Activated naive CD4-positive, alpha-beta T cell treated with anti-CD3 and anti-CD28 coated beads, Interleukin-2, amount 50 U/mL, for 72 hours (primary cell): ENCODE results near the gene GAGE12H. TPM values are rescaled to one million over a fixed set of nuclear protein-coding genes. Genes with fewer than 3 reads are reported as not detected.
"Not testable (repeated sequence)": the region's sequence is repeated elsewhere in the genome, so short reads cannot be mapped to it uniquely, and the experiment has no call there.

Source experiments
- ATAC-seq, 2 donors: fragments of 150-1000 bp; cut with Tn5 transposase; 2 replicates each; pipeline ENCODE4 v1.10.0; 2021; ENCODE audit warnings: mild to moderate bottlenecking in 2 of 2, moderate library complexity in 2 of 2
- DNase-seq, 2 donors: peaks; one replicate each; pipeline ENCODE4 v3.0.0; 2021 to 2022; ENCODE audit warnings: low spot score in 2 of 2
- H3K27ac Mint-ChIP-seq, 2 donors: one replicate each; pipeline ENCODE4 v1.8.0; 2022; ENCODE audit warnings: mild to moderate bottlenecking in 2 of 2, mixed read lengths in 2 of 2
- H3K36me3 Mint-ChIP-seq, 2 donors: one replicate each; pipeline ENCODE4 v1.8.0; 2022; ENCODE audit warnings: mixed read lengths in 2 of 2
- H3K9me3 Mint-ChIP-seq, 2 donors: one replicate each; pipeline ENCODE4 v1.8.0; 2022; ENCODE audit warnings: mixed read lengths in 2 of 2
- total RNA-seq, 2 donors: library from RNA; stranded (reverse); gene quantifications; one replicate each; pipeline ENCODE4 v1.2.3, GENCODE V29; 2022

GAGE12H gene
- not detected for total RNA-seq

DNA sequence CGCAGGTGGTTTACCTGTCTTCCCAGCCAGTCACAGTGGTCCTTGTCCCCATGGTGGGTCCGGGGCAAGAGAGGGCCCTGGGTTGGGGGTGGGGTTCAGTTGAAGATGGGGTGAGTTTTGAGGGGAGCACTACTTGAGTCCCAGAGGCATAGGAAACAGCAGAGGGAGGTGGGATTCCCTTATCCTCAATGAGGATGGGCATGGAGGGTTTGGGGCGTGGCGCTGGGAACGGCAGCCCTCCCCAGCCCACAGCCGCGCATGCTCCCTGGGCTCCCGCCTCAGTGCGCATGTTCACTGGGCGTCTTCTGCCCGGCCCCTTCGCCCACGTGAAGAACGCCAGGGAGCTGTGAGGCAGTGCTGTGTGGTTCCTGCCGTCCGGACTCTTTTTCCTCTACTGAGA is at the start of gene GAGE12H:
GAGE12H (plus strand) TSS at position 301 of the 400 bp plus-strand sequence. CDS start 1,155 bp downstream, outside the sequence.
- H3K27ac Mint-ChIP-seq, H3K36me3 Mint-ChIP-seq, ATAC-seq, DNase-seq, H3K9me3 Mint-ChIP-seq: not testable (repeated sequence)

DNA sequence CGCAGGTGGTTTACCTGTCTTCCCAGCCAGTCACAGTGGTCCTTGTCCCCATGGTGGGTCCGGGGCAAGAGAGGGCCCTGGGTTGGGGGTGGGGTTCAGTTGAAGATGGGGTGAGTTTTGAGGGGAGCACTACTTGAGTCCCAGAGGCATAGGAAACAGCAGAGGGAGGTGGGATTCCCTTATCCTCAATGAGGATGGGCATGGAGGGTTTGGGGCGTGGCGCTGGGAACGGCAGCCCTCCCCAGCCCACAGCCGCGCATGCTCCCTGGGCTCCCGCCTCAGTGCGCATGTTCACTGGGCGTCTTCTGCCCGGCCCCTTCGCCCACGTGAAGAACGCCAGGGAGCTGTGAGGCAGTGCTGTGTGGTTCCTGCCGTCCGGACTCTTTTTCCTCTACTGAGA is 47.9 kb upstream of the GAGE12H start, which contains the start of gene GAGE12C:
GAGE12C (plus strand) TSS at position 301 of the 400 bp plus-strand sequence. CDS start 1,155 bp downstream, outside the sequence.
- DNase-seq, H3K36me3 Mint-ChIP-seq, H3K27ac Mint-ChIP-seq, H3K9me3 Mint-ChIP-seq, ATAC-seq: not testable (repeated sequence)

DNA sequence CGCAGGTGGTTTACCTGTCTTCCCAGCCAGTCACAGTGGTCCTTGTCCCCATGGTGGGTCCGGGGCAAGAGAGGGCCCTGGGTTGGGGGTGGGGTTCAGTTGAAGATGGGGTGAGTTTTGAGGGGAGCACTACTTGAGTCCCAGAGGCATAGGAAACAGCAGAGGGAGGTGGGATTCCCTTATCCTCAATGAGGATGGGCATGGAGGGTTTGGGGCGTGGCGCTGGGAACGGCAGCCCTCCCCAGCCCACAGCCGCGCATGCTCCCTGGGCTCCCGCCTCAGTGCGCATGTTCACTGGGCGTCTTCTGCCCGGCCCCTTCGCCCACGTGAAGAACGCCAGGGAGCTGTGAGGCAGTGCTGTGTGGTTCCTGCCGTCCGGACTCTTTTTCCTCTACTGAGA is 38.3 kb upstream of the GAGE12H start, which contains the start of gene GAGE12D:
GAGE12D (plus strand) TSS at position 301 of the 400 bp plus-strand sequence. CDS start 1,155 bp downstream, outside the sequence.
- not testable (repeated sequence) for DNase-seq, H3K36me3 Mint-ChIP-seq, H3K27ac Mint-ChIP-seq, H3K9me3 Mint-ChIP-seq, ATAC-seq

DNA sequence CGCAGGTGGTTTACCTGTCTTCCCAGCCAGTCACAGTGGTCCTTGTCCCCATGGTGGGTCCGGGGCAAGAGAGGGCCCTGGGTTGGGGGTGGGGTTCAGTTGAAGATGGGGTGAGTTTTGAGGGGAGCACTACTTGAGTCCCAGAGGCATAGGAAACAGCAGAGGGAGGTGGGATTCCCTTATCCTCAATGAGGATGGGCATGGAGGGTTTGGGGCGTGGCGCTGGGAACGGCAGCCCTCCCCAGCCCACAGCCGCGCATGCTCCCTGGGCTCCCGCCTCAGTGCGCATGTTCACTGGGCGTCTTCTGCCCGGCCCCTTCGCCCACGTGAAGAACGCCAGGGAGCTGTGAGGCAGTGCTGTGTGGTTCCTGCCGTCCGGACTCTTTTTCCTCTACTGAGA is 28.8 kb upstream of the GAGE12H start, which contains the start of gene GAGE12E:
GAGE12E (plus strand) TSS at position 301 of the 400 bp plus-strand sequence. CDS start 1,155 bp downstream, outside the sequence.
- H3K27ac Mint-ChIP-seq, ATAC-seq, DNase-seq, H3K36me3 Mint-ChIP-seq, H3K9me3 Mint-ChIP-seq: not testable (repeated sequence)

DNA sequence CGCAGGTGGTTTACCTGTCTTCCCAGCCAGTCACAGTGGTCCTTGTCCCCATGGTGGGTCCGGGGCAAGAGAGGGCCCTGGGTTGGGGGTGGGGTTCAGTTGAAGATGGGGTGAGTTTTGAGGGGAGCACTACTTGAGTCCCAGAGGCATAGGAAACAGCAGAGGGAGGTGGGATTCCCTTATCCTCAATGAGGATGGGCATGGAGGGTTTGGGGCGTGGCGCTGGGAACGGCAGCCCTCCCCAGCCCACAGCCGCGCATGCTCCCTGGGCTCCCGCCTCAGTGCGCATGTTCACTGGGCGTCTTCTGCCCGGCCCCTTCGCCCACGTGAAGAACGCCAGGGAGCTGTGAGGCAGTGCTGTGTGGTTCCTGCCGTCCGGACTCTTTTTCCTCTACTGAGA is 19.2 kb upstream of the GAGE12H start, which contains the start of gene GAGE12F:
GAGE12F (plus strand) TSS at position 301 of the 400 bp plus-strand sequence. CDS start 1,155 bp downstream, outside the sequence.
- not testable (repeated sequence) for H3K36me3 Mint-ChIP-seq, ATAC-seq, H3K27ac Mint-ChIP-seq, H3K9me3 Mint-ChIP-seq, DNase-seq

DNA sequence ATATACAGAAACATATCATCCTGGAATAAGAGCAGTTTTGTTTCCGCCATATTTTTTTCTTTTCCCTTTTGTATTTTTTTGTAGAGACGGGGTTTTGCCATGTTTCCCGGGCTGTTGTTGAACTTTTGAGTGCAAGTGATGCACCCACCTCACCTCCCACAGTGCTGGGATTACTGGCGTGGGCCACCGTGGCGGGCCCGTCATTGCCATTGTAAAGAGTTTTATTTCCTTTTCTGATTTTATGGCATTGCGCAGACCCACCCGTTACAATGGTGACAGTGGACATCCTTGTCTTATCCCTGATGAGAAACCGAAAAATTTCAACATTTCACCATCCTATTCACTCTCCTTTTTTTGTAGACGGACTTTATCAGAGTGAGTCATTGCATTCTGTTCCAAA is 11.0 kb upstream of the GAGE12H start:
- ATAC-seq, H3K36me3 Mint-ChIP-seq, DNase-seq, H3K9me3 Mint-ChIP-seq, H3K27ac Mint-ChIP-seq: not testable (repeated sequence)

GRCh38 chrX:49569152-49569551 is 10.6 kb upstream of the GAGE12H start:
- not testable (repeated sequence) for H3K36me3 Mint-ChIP-seq, ATAC-seq, H3K27ac Mint-ChIP-seq, H3K9me3 Mint-ChIP-seq, DNase-seq

DNA sequence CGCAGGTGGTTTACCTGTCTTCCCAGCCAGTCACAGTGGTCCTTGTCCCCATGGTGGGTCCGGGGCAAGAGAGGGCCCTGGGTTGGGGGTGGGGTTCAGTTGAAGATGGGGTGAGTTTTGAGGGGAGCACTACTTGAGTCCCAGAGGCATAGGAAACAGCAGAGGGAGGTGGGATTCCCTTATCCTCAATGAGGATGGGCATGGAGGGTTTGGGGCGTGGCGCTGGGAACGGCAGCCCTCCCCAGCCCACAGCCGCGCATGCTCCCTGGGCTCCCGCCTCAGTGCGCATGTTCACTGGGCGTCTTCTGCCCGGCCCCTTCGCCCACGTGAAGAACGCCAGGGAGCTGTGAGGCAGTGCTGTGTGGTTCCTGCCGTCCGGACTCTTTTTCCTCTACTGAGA is 9.6 kb upstream of the GAGE12H start, which contains the start of gene GAGE12G:
GAGE12G (plus strand) TSS at position 301 of the 400 bp plus-strand sequence. CDS start 1,155 bp downstream, outside the sequence.
- ATAC-seq, H3K27ac Mint-ChIP-seq, DNase-seq, H3K9me3 Mint-ChIP-seq, H3K36me3 Mint-ChIP-seq: not testable (repeated sequence)

GRCh38 chrX:49589196-49589595 is 9.4 kb downstream of the GAGE12H start, which contains the start of gene GAGE2A:
Gene GAGE2A (plus strand): TSS chrX:49589496. CDS start chrX:49590651, 1,155 bp downstream.
- not testable (repeated sequence) for DNase-seq

DNA sequence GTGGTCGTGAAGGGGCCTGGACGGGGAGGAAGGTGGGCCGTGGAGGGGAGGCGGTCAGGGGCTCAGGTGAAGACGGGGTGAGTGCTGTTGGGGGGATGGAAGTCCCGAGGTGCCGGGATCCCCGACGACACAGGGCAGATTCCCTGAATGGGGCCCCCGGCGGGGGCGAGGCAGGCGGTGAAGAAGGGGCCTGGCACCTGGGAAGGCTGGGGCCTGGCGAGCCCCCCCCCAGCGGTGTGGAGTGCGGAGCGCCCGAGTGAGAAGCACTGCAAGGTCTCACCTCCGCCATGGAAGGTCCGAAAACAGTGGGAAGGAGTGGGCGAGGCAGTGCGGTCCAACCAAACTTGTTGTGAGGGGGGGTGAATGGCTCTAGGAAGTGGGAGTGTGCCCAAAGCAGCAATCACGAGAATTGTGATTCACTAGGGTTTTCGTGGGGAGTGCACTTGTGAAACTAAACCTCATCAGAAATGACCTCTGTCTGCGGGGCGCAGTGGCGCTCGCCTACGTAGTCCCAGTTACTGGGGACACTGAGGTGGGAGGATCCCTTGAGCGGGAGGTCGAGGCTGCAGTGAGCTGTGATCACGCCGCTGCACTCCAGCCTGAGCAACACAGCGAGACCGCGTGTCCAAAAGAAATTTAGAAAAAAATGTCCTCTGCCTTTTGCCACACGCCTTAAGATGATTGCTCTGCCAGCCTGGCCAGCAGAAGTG is 10.2 kb downstream of the GAGE12H start:
- H3K9me3 Mint-ChIP-seq, H3K36me3 Mint-ChIP-seq, ATAC-seq, H3K27ac Mint-ChIP-seq: not testable (repeated sequence)
- DNase-seq, result peak in 1 of 2 donors; percentile 3

More at GRCh38 chrX:49589196-49589595, 9.4 kb downstream of the GAGE12H start, which contains the start of gene GAGE2A:
- H3K36me3 Mint-ChIP-seq, ATAC-seq, H3K27ac Mint-ChIP-seq, H3K9me3 Mint-ChIP-seq: not testable (repeated sequence)

- not testable (repeated sequence) for ATAC-seq, H3K36me3 Mint-ChIP-seq, H3K9me3 Mint-ChIP-seq, DNase-seq, H3K27ac Mint-ChIP-seq
Measured at GRCh38 chrX:49590488-49590887, 10.7 kb downstream of the GAGE12H start.

- DNase-seq, ATAC-seq, H3K9me3 Mint-ChIP-seq, H3K27ac Mint-ChIP-seq, H3K36me3 Mint-ChIP-seq: not testable (repeated sequence)
Measured at GRCh38 chrX:49598720-49599119, 19.0 kb downstream of the GAGE12H start, which contains the start of gene GAGE1. Gene GAGE1 (plus strand): TSS chrX:49599020. CDS start chrX:49600175, 1,155 bp downstream.

DNA sequence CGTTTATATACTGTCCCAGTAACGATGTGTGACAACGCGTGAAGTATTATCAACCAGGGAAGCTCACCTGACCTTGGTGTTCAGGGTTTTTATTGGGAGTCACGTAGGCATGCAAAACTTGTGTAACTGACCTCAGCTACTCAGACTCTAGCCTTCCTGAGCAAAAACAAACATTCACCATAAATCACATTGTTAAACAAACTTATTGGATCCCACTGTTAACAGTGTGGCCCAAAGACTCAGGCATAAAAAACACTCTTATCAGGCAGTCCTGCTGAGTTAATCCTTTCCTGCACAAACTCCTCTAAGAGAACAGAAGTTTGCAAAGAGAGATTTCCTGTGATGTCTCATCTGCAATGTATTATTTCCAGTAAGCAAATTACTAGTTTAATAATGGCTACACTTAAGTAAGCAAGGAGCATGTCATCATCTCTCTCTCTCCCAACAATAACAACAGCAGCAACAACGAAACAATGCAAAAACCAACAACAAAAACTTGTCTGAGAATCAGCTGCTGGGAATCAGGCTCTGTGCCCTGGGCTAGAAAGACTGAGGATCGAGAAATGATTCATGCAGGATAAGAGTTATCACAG is 31.1 kb downstream of the GAGE12H start:
- Mint-ChIP-seq H3K27ac (no peak overlapping the region), H3K9me3 (no peaks in the 10 kb centered on the region), H3K36me3 (no peaks in the 10 kb centered on the region)
- DNase-seq (no peak), ATAC-seq (no peak)

- Mint-ChIP-seq H3K27ac (no peak overlapping the region), H3K36me3 (no peaks in the 10 kb centered on the region), H3K9me3 (no peaks in the 10 kb centered on the region)
- DNase-seq, result no peak
- ATAC-seq, result no peak
Measured at GRCh38 chrX:49618574-49618973, 38.8 kb downstream of the GAGE12H start.

DNA sequence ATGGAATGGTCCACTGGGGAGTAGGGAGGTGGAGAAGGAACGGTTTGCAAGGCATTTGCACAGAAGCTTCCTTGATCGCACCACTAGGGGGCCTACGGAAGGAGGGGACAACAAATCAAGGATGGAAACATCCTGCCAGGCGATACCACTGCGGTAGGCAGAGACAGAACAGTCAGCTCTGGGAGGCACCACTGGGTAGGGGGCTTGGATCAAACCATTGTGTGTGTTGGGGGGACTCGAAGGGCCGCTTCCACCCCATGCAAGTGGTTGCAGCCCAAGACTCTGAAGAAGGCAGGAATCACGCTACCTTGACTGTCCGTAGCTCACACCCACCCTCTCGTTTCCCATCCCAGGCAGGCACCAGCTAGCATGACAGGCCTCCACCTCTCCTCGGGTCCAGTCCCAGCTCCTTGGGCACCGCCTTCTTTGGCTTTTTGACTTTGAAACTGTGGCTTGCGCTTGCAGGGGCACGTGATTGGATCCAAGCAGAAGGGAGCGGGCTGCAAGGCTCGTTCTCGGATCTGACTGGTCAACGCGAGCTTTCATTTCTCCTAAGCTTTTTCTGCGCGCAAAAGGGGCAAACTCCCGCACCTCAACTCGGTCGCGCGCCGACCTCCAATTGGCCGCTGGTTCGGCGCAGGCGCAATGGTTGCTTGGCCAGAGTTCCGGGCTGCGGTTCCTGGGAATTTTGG is 47.5 kb downstream of the GAGE12H start:
- Mint-ChIP-seq H3K9me3 (peaks cover 3% of the 10 kb centered on the region in 2 donors), H3K27ac (peak overlapping the region in 1 of 2 donors; percentile 57), H3K36me3 (peaks cover 0 to 7% of the 10 kb centered on the region in 2 donors)
- ATAC-seq (peak; percentile 46 to 78), DNase-seq (peak; percentile 7 to 54)
